HL-60 (cell line): ENCODE measurements around the gene LAMC1.

Source experiments
- POLR2AphosphoS5 ChIP-seq: IDR thresholded peaks from 2 replicates; pipeline ENCODE4 v1.6.1; 2012; ENCODE audit warnings: low read depth
- TF ChIP-seq, protein P1 (sequence below): IDR thresholded peaks from one replicate; pipeline ENCODE4 v1.5.1; 2011; ENCODE audit warnings: low read length, control low read depth, inconsistent platforms; ENCODE audit not compliant: insufficient read depth
- TF ChIP-seq, protein P2 (sequence below): IDR thresholded peaks from 2 replicates; pipeline ENCODE4 v1.6.1; 2012; ENCODE audit warnings: low read depth; ENCODE audit not compliant: insufficient replicate concordance

DNA sequence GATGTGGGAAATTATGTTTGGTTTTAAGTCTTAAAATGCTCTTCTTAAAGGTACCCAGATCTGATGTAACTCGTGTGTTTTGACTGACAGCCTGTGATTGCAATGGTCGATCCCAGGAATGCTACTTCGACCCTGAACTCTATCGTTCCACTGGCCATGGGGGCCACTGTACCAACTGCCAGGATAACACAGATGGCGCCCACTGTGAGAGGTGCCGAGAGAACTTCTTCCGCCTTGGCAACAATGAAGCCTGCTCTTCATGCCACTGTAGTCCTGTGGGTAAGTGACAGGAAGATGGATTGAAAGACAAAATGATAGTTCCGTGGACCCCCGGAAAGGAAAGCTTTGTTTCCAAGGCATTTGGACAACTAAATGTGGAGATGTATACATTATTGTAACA, 91.2 kb downstream of the LAMC1 start:
- TF ChIP-seq, protein P1, sequence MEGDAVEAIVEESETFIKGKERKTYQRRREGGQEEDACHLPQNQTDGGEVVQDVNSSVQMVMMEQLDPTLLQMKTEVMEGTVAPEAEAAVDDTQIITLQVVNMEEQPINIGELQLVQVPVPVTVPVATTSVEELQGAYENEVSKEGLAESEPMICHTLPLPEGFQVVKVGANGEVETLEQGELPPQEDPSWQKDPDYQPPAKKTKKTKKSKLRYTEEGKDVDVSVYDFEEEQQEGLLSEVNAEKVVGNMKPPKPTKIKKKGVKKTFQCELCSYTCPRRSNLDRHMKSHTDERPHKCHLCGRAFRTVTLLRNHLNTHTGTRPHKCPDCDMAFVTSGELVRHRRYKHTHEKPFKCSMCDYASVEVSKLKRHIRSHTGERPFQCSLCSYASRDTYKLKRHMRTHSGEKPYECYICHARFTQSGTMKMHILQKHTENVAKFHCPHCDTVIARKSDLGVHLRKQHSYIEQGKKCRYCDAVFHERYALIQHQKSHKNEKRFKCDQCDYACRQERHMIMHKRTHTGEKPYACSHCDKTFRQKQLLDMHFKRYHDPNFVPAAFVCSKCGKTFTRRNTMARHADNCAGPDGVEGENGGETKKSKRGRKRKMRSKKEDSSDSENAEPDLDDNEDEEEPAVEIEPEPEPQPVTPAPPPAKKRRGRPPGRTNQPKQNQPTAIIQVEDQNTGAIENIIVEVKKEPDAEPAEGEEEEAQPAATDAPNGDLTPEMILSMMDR, result no peak
- TF ChIP-seq POLR2AphosphoS5, result no peak
- TF ChIP-seq, protein P2, sequence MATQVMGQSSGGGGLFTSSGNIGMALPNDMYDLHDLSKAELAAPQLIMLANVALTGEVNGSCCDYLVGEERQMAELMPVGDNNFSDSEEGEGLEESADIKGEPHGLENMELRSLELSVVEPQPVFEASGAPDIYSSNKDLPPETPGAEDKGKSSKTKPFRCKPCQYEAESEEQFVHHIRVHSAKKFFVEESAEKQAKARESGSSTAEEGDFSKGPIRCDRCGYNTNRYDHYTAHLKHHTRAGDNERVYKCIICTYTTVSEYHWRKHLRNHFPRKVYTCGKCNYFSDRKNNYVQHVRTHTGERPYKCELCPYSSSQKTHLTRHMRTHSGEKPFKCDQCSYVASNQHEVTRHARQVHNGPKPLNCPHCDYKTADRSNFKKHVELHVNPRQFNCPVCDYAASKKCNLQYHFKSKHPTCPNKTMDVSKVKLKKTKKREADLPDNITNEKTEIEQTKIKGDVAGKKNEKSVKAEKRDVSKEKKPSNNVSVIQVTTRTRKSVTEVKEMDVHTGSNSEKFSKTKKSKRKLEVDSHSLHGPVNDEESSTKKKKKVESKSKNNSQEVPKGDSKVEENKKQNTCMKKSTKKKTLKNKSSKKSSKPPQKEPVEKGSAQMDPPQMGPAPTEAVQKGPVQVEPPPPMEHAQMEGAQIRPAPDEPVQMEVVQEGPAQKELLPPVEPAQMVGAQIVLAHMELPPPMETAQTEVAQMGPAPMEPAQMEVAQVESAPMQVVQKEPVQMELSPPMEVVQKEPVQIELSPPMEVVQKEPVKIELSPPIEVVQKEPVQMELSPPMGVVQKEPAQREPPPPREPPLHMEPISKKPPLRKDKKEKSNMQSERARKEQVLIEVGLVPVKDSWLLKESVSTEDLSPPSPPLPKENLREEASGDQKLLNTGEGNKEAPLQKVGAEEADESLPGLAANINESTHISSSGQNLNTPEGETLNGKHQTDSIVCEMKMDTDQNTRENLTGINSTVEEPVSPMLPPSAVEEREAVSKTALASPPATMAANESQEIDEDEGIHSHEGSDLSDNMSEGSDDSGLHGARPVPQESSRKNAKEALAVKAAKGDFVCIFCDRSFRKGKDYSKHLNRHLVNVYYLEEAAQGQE, result no peak
